Measurements from ENCODE around the gene NRIP1. TPM values are rescaled to one million over a fixed set of nuclear protein-coding genes. Genes with fewer than 3 reads are reported as not detected.

Gene NRIP1
- total RNA-seq, 4 donors from 2014 or later = 16.1 to 81.9 (median 36.4) TPM

- Histone ChIP-seq H3K27me3 (no peaks in the 10 kb centered on the region), H3K36me3 (no peaks in the 10 kb centered on the region), H3K9me3 (no peaks in the 10 kb centered on the region), H3K4me1 (peaks cover 0 to 15% of the 10 kb centered on the region in 2 donors), H3K4me3 (no peak overlapping the region), H3K27ac (peak overlapping the region in 1 of 2 donors; percentile 14)
- no peak for DNase-seq
- intact Hi-C loops (cut with DNase I; ENCODE audit: low total_unique reads) = no loop called here
- no peak for TF ChIP-seq POLR2A (IDR thresholded peaks at IDR 0.05)
- no peak for TF ChIP-seq CTCF (IDR thresholded peaks at IDR 0.05)
Observed at GRCh38 chr21:15003463-15004135, 61.2 kb downstream of the NRIP1 start.

- no peak for DNase-seq
- no peak overlapping the region for H3K27ac ChIP-seq
- H3K4me1 ChIP-seq = peaks cover 0 to 15% of the 10 kb centered on the region in 2 donors
- intact Hi-C loops (cut with DNase I; ENCODE audit: low total_unique reads) = no loop called here
- no peaks in the 10 kb centered on the region for H3K9me3 ChIP-seq
- no peaks in the 10 kb centered on the region for H3K27me3 ChIP-seq
- TF ChIP-seq CTCF (IDR thresholded peaks at IDR 0.05) (no peak), POLR2A (IDR thresholded peaks at IDR 0.05) (no peak)
- H3K36me3 ChIP-seq = no peaks in the 10 kb centered on the region
- no peak overlapping the region for H3K4me3 ChIP-seq
Observed at GRCh38 chr21:15001857-15002606, 62.8 kb downstream of the NRIP1 start.

- peaks cover 0 to 12% of the 10 kb centered on the region in 2 donors for H3K4me1 ChIP-seq
- intact Hi-C loops (cut with DNase I; ENCODE audit: low total_unique reads) = no loop called here
Observed at GRCh38 chr21:15001113-15001512, 63.7 kb downstream of the NRIP1 start.

GRCh38 chr21:15000081-15000480 lies 64.7 kb downstream of the NRIP1 start:
- no peaks in the 10 kb centered on the region for H3K36me3 ChIP-seq
- H3K4me3 ChIP-seq = no peak overlapping the region
- intact Hi-C loops (cut with DNase I; ENCODE audit: low total_unique reads) = no loop called here
- DNase-seq = no peak
- H3K27ac ChIP-seq = no peak overlapping the region
- H3K27me3 ChIP-seq = no peaks in the 10 kb centered on the region
- peaks cover 0 to 7% of the 10 kb centered on the region in 2 donors for H3K4me1 ChIP-seq
- H3K9me3 ChIP-seq = no peaks in the 10 kb centered on the region
- no peak for TF ChIP-seq POLR2A (IDR thresholded peaks at IDR 0.05)
- TF ChIP-seq CTCF (IDR thresholded peaks at IDR 0.05) = no peak

More at GRCh38 chr21:15001113-15001512, 63.7 kb downstream of the NRIP1 start:
- no peak overlapping the region for H3K4me3 ChIP-seq
- H3K36me3 ChIP-seq = no peaks in the 10 kb centered on the region
- no peak for TF ChIP-seq POLR2A (IDR thresholded peaks at IDR 0.05)
- no peak for TF ChIP-seq CTCF (IDR thresholded peaks at IDR 0.05)
- no peaks in the 10 kb centered on the region for H3K9me3 ChIP-seq
- DNase-seq = no peak
- H3K27me3 ChIP-seq = no peaks in the 10 kb centered on the region
- H3K27ac ChIP-seq = no peak overlapping the region

GRCh38 chr21:14998784-14999183 lies 66.0 kb downstream of the NRIP1 start:
- Histone ChIP-seq H3K9me3 (no peaks in the 10 kb centered on the region), H3K27ac (no peak overlapping the region), H3K36me3 (no peaks in the 10 kb centered on the region), H3K27me3 (no peaks in the 10 kb centered on the region), H3K4me1 (peaks cover 0 to 7% of the 10 kb centered on the region in 2 donors), H3K4me3 (no peak overlapping the region)
- no peak for TF ChIP-seq CTCF (IDR thresholded peaks at IDR 0.05)
- no peak for TF ChIP-seq POLR2A (IDR thresholded peaks at IDR 0.05)
- DNase-seq = no peak
- intact Hi-C loops (cut with DNase I; ENCODE audit: low total_unique reads) = no loop called here

Data from uterus (tissue), 4 donors.